Adrenal gland (tissue), 5 donors: Measurements from ENCODE around the gene SLC30A2.

ENCODE experiments used
- CTCF ChIP-seq, 6 experiments: fragments of 450-650 bp in 4 of 6; fragments of 200-600 bp in 2 of 6; sonication (generic) in 1 of 6; IDR thresholded peaks; 1 replicate in 5 of 6; 2 replicates in 1 of 6; pipeline versions ENCODE4 v1.5.1 to v1.8.0; 2016 to 2021; ENCODE audit warnings: antibody characterized with exemption in 6 of 6, mild to moderate bottlenecking in 2 of 6, moderate library complexity in 1 of 6
- POLR2A ChIP-seq, 2 donors: fragments of 450-650 bp; IDR thresholded peaks; one replicate each; pipeline ENCODE4 v1.6.1; 2017; ENCODE audit warnings: antibody characterized with exemption in 2 of 2, mild to moderate bottlenecking in 2 of 2, moderate library complexity in 1 of 2
- donor health status: DM: no; HTN: no; CAD: no.

GRCh38 chr1:26006710-26007109 lies 39.2 kb downstream of the SLC30A2 start:
- TF ChIP-seq CTCF (IDR thresholded peaks at IDR 0.05) (no peak), POLR2A (IDR thresholded peaks at IDR 0.05) (no peak)
